ENCODE data around the gene HNF1A. TPM values are rescaled to one million over a fixed set of nuclear protein-coding genes. Genes with fewer than 3 reads are reported as not detected.

HNF1A gene
- total and polyA plus RNA-seq, 9 of the 15 experiments (the other 6 are each of a cell fraction or from before 2014, with no cell fraction given) = not detected

GRCh38 chr12:121033625-121034349, 55.4 kb downstream of the HNF1A start (continued):
- no peak for TF ChIP-seq CHD7 (IDR thresholded peaks at IDR 0.05; ENCODE audit: low read depth, low read length)
- no peak for TF ChIP-seq KDM5B (IDR thresholded peaks at IDR 0.05; ENCODE audit: insufficient replicate concordance, low read depth, low read length)
- no peak for TF ChIP-seq HBP1 (CRISPR knock-in tag; IDR thresholded peaks at IDR 0.05)
- no peak for TF ChIP-seq RREB1 (CRISPR knock-in tag; IDR thresholded peaks at IDR 0.05)
- TF ChIP-seq TARDBP (IDR thresholded peaks at IDR 0.05) = no peak
- TF ChIP-seq ZNF140 (CRISPR knock-in tag; IDR thresholded peaks at IDR 0.05) = no peak
- TF ChIP-seq ZNF12 (CRISPR knock-in tag; IDR thresholded peaks at IDR 0.05) = no peak

Measured in K562 (cell line).